Nephron (organoid): Measurements from ENCODE around the gene NDUFB8.
A peak's percentile ranks its signal among the peaks of the same experiment; 100 is the strongest.

Experiments
- H3K27ac Mint-ChIP-seq, 3 experiments: 2 replicates each; pipeline ENCODE4 v1.8.0; 2020; ENCODE audit warnings: mixed read lengths in 3 of 3, mild to moderate bottlenecking in 2 of 3, moderate library complexity in 1 of 3
- H3K27me3 Mint-ChIP-seq: 2 replicates; pipeline ENCODE4 v1.8.0; 2021; ENCODE audit warnings: low read depth, mild to moderate bottlenecking, moderate library complexity, mixed read lengths
- H3K36me3 Mint-ChIP-seq: 2 replicates; pipeline ENCODE4 v1.8.0; 2020; ENCODE audit warnings: low read depth, mixed read lengths
- H3K4me1 Mint-ChIP-seq: 2 replicates; pipeline ENCODE4 v1.8.0; 2020; ENCODE audit warnings: mixed read lengths
- H3K4me3 Mint-ChIP-seq, 3 experiments: 2 replicates each; pipeline ENCODE4 v1.8.0; 2020; ENCODE audit warnings: mild to moderate bottlenecking in 3 of 3, mixed read lengths in 3 of 3, moderate library complexity in 2 of 3
- H3K9me3 Mint-ChIP-seq: 2 replicates; pipeline ENCODE4 v1.8.0; 2020; ENCODE audit warnings: mixed read lengths
- TF ChIP-seq, protein P1 (sequence below), 3 experiments: fragments of 200-600 bp; sonication (generic); IDR thresholded peaks; one replicate each; pipeline ENCODE4 v1.5.0; 2021; ENCODE audit warnings: antibody characterized with exemption in 3 of 3; ENCODE audit not compliant: unreplicated experiment in 3 of 3

NDUFB8 gene

GRCh38 chr10:100490531-100490930 is 39.1 kb downstream of the NDUFB8 start:
- peaks cover 8% of the 10 kb centered on the region for H3K4me1 Mint-ChIP-seq
- TF ChIP-seq, protein P1, sequence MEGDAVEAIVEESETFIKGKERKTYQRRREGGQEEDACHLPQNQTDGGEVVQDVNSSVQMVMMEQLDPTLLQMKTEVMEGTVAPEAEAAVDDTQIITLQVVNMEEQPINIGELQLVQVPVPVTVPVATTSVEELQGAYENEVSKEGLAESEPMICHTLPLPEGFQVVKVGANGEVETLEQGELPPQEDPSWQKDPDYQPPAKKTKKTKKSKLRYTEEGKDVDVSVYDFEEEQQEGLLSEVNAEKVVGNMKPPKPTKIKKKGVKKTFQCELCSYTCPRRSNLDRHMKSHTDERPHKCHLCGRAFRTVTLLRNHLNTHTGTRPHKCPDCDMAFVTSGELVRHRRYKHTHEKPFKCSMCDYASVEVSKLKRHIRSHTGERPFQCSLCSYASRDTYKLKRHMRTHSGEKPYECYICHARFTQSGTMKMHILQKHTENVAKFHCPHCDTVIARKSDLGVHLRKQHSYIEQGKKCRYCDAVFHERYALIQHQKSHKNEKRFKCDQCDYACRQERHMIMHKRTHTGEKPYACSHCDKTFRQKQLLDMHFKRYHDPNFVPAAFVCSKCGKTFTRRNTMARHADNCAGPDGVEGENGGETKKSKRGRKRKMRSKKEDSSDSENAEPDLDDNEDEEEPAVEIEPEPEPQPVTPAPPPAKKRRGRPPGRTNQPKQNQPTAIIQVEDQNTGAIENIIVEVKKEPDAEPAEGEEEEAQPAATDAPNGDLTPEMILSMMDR (IDR thresholded peaks at IDR 0.05; ENCODE audit: unreplicated experiment in 3 of 3), result no peak
- no peaks in the 10 kb centered on the region for H3K9me3 Mint-ChIP-seq
- no peak overlapping the region for H3K27ac Mint-ChIP-seq
- no peak overlapping the region for H3K4me3 Mint-ChIP-seq
- H3K27me3 Mint-ChIP-seq, result peaks cover 10% of the 10 kb centered on the region
- peaks cover 46% of the 10 kb centered on the region for H3K36me3 Mint-ChIP-seq

- TF ChIP-seq, protein P1 (IDR thresholded peaks at IDR 0.05; ENCODE audit: unreplicated experiment in 3 of 3), result no peak
- H3K36me3 Mint-ChIP-seq, result peaks cover 39% of the 10 kb centered on the region
- H3K27ac Mint-ChIP-seq, result no peak overlapping the region
- peaks cover 15% of the 10 kb centered on the region for H3K4me1 Mint-ChIP-seq
- no peak overlapping the region for H3K4me3 Mint-ChIP-seq
- H3K27me3 Mint-ChIP-seq, result peaks cover 19% of the 10 kb centered on the region
- H3K9me3 Mint-ChIP-seq, result no peaks in the 10 kb centered on the region
Observed at GRCh38 chr10:100489396-100489795, 40.3 kb downstream of the NDUFB8 start.

DNA sequence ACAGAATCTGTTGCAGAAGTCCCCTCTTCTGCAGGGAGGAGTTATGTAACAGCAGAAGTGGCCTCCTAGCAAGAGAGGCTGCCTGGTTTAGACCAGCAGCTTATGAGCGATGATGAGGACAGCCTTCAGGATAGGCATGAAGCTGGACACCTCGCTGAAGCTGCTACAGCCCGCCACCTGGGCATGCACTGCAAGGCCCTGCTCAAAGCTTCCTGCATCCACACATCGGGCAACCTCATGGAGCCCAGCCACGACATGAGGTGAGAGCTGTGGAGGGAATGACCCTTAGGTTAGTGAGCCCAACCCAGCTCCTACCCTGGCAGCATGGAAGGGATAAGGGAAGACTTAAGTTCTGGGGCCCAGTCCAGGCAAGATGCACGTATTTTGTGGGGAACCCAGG is 42.1 kb downstream of the NDUFB8 start:
- H3K4me3 Mint-ChIP-seq, result no peak overlapping the region
- H3K9me3 Mint-ChIP-seq, result no peaks in the 10 kb centered on the region
- H3K27ac Mint-ChIP-seq, result no peak overlapping the region
- peaks cover 29% of the 10 kb centered on the region for H3K36me3 Mint-ChIP-seq
- TF ChIP-seq, protein P1 (IDR thresholded peaks at IDR 0.05; ENCODE audit: unreplicated experiment in 3 of 3), result no peak
- peaks cover 38% of the 10 kb centered on the region for H3K27me3 Mint-ChIP-seq
- H3K4me1 Mint-ChIP-seq, result peaks cover 29% of the 10 kb centered on the region

DNA sequence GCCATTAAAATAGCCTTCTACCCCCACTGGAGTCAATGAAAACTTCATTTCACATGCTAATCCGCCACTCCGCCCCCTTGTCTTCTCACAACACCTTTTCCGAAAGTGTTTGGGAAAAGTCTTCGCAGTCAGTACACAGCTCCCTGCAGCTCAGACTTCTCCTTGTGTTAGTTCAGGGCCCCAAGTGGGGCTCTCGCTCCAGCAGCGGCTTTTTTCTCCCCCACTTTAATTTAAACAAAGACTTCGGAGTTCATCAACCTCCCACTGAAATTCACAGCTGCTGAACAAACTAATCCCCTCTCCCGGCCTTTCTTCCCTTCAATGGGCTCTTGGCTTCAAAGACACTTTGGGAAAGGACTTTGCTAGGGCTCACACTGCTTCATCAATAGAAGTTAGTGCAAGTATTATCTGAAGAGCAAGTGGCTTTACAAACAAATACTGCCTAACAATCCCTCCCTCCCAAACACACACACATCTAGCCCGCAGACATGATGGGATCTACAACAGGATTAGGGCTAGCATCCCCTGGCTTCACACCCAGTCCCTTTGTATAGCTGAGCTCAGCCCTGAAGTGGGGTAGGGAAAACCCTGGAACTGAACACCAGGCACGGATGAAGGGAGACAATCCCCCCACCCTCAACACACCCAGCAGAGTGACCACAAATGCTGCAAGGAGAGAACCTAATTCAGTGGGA is 43.7 kb downstream of the NDUFB8 start:
- peaks cover 27% of the 10 kb centered on the region for H3K36me3 Mint-ChIP-seq
- peaks cover 29% of the 10 kb centered on the region for H3K4me1 Mint-ChIP-seq
- TF ChIP-seq, protein P1 (IDR thresholded peaks at IDR 0.05; ENCODE audit: unreplicated experiment in 3 of 3), result no peak
- H3K4me3 Mint-ChIP-seq, result peak overlapping the region; percentile 10 to 26 (median 25)
- H3K27ac Mint-ChIP-seq, result peak overlapping the region; percentile 61 to 66 (median 62)
- no peaks in the 10 kb centered on the region for H3K9me3 Mint-ChIP-seq
- H3K27me3 Mint-ChIP-seq, result peaks cover 50% of the 10 kb centered on the region

GRCh38 chr10:100485366-100485765 is 44.3 kb downstream of the NDUFB8 start:
- H3K36me3 Mint-ChIP-seq, result peaks cover 27% of the 10 kb centered on the region
- TF ChIP-seq, protein P1 (IDR thresholded peaks at IDR 0.05; ENCODE audit: unreplicated experiment in 3 of 3), result no peak
- H3K9me3 Mint-ChIP-seq, result no peaks in the 10 kb centered on the region
- H3K27ac Mint-ChIP-seq, result peak overlapping the region; percentile 61 to 66 (median 62)
- H3K27me3 Mint-ChIP-seq, result peaks cover 56% of the 10 kb centered on the region
- H3K4me1 Mint-ChIP-seq, result peaks cover 29% of the 10 kb centered on the region
- H3K4me3 Mint-ChIP-seq, result peak overlapping the region in 1 of 3 experiments; percentile 26
